NCI-H82 treated with DMSO at 0.1 percent for 48 hours (cell line): ENCODE results near the gene MED12L.

ENCODE experiments used
- DNase-seq: peaks from one replicate; lab custom pipeline; 2025; ENCODE audit not compliant: unreplicated experiment; lab: John Stamatoyannopoulos, UW

MED12L gene

DNA sequence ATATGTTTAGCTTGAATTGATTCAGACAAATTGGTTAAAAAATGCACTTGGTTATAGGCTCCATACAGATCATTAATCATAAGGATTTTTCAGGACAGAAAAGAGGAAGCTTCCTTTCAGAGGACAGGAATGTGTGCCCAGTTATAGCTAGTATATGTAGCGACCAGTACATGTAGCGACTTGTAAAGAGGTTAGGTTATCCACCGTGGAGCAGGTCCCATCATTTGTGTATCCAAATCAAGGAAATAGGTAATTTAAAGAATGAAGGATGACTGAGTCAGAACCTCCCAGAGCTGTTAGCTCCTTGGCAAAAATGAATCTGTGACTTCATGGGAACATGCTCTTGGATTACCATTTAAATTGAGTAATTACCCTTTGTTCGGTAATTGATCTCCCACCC is 314.9 kb downstream of the MED12L start:
- no peak for DNase-seq

DNA sequence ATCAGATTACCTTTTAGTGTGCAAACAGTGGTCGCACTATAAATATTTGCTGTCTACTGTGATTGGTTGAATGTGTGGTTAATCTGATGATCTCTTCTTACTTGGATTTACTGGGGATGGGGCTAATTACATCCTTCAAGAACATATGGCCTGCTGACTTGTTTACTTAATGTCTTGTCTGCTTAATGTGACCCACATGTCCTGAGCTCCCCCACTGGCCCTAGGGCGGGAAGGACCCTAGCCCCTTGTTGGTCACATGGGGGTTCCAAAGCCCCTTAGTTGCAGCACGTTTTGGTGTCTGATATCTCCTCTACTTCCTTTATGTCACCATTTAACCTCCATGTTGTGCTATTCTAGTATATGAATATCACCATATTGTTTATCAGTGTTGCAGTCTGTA is 316.9 kb downstream of the MED12L start:
- DNase-seq = peak; percentile 97

DNA sequence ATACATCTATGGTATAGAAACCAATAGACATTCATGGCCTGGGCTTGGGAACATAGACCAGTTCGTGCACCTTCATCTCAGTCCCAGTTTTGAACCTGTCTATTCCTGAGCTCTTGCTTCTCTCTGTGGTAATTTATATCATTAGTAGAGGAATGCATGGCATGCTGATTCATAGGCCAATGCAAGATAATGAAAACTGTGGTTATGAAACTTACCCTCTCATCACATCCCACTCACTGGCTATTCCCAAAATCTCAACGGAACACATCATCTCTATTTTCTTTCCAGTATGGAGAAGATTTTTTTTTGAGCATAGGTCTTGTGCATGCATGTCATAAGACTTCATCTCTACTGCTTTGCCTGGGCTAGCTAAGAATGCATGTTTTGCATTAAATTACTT is 317.8 kb downstream of the MED12L start:
- DNase-seq = no peak

DNA sequence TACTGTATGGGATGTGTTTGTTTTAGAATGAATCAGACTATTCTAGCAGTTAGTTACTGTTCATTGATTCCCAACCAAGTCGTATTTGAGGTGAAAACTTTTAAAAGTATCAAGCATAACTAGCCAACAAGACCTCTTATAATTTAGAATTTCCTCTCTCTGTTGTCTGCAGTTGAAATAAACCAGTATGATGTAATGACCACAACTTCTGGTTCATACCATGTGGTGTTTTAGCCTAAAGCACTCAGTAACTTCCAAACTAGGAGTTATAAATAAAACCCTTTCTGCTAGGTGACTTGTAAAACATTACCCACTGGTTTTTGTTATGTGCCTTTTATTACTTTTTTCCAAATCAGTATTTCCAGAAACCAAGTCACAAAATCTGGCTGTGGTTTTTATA is 318.9 kb downstream of the MED12L start:
- no peak for DNase-seq

DNA sequence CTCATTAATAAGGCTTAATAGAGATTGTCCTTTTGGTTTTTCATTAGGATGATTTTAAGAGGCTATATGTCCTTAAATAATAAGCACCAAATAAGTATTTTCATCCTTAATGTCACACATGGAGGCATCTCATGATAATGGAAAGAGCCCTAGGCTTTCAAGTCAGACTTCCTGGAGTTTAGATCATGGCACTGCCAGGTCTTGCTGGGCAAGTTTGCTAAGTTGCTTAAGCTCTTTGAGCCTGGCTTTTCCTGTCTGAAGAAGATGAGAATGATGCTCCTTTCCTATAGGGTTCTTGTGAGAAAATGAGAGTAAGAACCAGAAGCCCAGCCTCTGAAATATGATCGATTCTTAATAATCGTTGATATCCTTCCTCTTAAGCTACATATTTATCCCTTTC is 322.5 kb downstream of the MED12L start:
- no peak for DNase-seq

DNA sequence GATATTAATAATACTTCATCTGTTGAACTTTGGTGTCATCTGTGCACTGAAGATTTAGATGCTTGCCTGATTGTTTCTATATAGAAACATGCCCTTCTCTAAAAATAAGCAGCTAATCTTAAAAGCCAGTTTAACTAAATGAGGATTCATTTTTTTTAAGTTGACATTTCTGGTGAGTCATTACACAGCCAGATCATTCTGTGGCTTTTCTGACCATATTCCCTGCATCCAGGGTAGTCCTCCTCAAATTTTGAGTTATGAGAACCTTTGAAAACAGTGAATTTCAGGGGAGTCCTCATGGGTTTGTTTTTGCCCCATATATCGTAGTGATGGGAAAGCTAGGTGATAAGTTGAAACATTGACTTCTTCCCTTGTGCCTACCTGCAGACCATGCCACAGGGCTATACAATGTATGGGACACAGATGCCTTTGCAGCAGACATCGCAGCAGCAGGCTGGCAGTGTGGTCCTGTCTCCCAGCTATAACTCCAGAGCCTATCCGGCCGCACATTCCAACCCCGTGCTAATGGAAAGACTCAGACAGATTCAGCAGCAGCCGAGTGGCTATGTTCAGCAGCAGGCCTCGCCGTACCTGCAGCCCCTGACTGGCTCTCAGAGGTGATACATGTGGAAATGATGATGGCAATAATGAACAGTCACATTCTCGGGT is 325.6 kb downstream of the MED12L start:
- no peak for DNase-seq

DNA sequence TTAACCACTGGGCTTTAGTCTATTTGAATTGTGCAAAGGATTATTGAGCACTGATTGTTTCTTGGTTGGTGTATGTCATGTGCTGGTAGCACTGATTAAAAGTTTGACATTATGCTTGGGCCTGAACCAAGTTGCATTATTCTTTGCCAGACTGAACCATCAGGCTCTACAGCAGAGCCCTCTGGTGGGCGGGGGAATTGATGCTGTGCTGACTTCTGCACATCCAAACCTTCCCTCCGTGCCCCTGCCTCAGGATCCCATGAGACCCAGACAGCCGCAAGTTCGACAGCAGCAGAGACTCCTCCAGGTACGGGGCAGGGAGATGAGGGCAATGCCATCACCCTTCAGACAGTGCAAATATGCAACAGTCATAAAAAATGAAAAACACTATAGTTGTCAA is 327.5 kb downstream of the MED12L start:
- DNase-seq = no peak

DNA sequence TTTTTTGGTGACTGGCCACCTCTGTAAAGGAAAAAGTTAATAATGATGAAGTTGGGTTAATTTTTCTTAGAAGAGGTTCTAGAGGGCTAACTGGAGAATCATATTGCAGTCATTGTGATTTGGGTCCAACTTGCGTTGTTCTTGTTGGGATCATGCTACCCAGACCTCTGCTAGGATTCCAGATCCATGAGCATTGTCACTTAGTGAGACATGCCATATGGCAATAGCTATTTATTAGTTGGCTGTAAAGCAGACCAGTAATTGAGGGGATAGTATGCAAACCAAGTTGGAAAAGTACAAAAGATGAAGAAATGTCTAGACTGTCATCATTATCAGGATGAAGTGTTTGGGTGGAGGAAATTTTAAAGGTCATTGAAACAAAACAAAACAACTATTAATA is 329.8 kb downstream of the MED12L start:
- no peak for DNase-seq

DNA sequence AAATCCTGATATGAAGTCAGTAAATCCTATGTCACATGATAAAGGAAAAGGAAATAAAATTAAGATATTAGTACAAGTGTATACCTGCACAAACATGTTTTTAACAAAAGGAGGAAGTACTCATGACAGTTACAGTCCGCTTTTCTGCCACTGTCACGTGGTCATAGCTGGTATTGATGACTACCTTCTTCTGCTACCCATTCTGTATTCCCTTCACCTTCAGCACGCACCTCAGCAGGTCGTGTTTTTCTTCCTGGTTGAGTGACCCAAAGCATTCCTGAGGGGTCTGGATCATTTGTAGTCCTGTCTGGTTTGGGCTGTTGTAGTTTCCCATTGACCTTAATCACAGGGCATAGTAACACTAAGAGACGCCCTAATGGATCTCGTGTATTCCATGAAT is 334.3 kb downstream of the MED12L start:
- DNase-seq = no peak

DNA sequence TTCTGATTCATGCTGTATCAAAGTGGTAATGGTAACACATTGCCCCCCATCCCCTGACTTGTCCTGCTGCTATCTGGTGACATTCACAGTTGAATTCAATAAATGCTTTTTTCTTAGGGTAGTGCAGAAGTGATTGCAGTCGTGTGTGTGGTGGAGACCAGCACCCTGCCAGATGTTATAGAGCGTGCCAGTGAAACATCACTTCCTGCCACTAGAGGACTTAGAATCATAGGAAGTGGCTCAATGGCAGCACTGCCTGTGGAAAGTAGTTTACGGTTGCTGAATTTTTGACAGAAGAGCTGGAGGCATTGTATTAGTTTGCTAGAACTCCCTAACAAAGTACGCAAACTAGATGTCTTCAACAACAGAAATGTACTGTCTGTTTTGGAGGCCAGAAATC is 336.5 kb downstream of the MED12L start:
- no peak for DNase-seq

DNA sequence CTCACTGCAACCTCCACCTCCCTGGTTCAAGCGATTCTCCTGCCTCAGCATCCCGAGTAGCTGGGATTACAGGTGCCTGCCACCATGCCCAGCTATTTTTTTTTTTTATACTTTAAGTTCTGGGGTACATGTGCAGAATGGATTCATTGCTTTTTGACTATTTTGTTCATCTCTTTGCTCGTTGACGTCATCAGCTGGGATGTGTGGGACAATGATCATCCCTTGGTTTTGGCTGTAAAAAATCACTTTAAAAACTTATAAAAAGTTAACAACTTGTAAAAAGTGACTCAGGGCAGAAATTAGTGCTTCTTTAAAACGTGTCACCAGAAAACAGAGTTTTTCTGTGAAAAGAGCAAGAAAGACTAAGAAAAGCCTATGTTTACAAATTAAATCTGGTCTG is 337.6 kb downstream of the MED12L start:
- DNase-seq = no peak

DNA sequence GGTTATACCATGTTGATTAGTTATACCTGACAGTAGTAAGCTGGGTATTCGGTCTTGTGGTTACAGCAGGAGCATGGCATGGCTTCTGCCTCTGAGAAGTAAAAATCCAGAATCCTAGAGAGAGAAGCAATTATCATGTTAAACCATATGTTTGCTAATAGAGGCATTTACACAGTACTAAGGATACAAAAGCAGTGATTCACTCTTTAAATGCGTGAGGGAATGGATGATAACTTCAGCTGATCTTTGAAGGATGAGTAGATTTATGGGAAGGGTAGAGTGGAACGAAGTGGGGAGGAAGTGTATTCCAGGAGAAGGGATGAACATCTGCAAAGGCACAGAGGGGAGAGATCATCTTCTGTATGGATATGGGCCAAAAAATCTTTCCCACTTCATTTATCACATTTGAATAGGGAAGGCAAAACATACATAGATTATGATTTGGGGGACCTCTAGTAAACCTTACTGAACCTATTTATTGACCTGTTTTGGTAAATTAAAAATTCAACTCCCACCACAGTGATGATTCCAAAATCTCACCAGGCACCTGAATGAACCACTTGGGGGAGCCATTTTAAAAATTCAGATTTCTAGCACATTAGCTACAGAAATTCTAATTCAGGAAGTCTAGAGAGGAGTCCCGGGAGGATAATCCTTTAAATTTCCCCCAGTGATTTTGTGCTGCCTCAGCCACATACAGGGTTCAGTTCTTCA is 340.3 kb downstream of the MED12L start:
- DNase-seq = no peak

DNA sequence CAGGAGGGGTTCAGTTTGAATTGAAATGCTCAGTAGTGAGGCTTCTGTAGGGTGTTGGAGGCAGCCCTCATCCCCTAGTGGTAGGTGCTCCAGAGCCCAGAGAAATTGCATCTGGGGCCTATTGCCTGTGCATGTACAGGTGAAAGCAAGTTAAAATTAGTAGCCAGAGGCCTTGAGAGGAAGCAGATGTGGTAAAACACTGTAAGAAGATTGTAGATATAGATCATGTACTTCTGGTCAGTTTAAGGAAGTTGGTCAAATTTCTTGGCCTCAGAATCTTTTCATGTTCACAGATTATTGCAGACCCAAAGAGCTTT is 340.8 kb downstream of the MED12L start:
- no peak for DNase-seq

DNA sequence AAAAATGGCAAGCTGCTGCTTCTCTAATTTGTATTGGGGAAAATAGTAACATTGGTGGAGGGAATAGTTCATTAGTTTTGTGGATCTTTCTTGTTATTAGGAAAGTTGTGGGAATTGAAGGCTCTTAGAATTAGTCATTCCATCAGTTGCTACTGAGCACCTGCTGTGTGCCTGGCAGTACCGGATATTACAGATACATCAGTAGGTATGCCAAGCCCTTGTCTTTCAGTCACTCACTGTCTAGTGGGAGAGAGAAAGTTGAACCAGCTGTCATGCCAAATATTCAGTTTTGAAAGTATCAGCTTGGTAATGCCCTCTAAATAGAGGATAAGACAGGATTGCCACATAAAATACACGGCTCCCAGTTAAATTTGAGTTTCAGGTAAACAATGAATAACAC is 342.9 kb downstream of the MED12L start:
- no peak for DNase-seq

DNA sequence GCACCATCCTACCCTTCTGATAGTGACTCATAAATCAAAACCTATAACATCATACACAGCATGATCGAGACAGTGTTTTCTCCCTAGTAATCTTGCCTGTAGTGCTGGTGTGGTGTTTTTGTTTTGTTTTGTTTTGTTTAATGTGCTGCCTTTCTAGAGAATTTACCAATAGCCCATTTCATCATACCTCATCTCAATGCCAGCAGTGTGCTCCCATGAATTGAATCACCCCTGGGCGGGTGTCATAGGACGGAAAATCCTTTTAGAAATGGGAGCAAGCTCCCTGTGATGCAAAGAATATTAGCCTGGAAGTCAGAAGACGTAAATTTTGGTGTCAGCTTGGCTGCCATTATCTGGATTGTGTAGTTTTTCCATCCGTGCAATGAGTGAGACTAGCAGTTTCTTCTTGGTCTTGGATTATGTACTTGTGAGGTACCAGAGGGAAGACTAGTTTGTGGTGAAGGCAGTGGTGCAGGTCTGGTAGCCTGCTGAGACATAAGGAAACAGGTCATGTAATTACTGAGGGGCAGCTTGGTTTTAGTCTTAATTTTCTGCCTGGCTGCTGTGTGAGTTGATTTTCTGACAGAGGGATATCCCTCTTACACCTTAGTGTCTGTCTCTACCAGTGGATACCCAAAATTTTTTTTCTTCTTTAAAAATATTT is 345.5 kb downstream of the MED12L start:
- DNase-seq = no peak

DNA sequence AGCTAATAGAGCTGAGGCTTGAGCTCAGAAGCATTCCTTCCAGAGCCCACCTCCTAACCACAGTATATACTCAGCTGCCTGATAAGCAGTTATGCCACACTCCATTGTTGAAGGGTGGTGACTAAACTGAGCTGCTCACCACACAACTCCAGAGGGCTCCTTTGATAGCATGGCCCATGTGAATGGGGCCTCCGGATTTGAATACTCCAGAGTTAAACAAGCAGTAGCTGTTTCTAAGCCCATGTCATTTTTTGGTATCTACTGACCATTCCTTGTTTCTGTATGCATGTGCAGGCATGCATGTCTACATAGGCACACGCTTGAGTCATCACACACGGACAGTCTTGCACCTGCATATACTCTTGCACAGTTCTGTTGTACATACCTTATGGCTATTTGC is 346.5 kb downstream of the MED12L start:
- no peak for DNase-seq

DNA sequence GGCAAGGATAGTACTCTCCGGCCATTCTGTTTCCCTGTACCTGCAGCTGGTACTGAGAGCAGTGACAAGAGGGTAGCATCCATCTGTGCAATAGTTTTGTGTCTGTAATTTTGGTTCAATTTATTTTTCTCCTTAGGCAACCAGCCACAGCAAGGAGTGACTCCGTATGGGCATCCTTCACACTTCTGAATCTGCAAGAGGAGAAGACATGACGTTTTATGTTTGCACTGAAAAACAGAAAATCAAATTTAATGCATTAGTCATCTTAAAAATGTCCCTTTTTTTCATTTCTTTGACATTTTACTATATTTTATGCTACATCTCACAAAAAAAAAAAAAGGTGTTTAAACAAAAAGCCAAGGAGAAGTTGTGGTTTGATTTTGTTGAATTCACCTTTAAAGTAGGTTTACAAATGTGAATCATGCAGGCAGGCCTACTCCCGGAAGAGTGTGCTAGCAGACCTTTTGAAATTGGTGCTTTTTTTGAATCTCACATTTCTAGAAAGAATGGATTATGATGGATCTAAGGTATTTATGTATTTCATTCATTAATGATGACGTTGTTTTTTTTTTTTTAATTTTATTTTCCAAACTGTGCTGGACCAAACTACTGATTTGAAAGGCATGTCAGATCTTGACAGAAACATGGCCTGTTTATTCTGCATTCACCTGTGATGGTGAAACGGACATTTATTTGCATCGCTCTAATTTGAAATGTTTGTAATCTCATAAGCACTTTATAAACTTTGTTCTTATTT is 347.3 kb downstream of the MED12L start:
- no peak for DNase-seq

DNA sequence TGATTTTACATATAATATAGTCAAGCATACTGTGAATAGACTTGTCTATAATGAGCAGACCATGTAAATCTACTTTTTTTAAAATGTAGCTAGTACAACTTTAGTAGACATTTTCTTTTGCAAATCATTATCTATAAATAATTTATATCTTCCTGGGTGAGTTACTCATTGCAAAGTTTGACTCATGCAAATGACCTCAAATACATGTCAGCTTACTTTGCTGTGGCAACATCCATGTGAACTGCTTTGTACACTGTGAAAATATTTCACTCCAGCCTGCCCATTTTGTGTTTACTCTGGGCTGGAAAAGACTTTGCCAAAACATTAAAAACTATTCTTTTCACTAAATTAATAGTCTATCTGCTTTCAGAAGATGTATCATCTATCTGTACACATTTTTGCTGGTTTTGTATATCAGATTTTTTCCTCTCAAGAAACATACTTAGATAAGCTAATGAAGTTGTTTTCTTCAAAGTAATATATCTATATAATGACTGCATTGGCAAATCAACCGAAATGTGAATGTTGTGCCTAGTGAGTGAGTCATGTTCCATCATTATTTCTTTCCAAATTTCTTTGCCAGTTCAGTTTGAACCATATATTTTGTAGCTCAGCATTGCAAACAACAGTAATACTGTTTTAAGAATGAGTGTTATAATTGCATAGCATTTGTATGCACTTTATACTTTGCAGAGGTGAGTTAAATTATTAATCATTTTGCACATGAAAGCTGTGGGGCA is 348.9 kb downstream of the MED12L start:
- DNase-seq = no peak

DNA sequence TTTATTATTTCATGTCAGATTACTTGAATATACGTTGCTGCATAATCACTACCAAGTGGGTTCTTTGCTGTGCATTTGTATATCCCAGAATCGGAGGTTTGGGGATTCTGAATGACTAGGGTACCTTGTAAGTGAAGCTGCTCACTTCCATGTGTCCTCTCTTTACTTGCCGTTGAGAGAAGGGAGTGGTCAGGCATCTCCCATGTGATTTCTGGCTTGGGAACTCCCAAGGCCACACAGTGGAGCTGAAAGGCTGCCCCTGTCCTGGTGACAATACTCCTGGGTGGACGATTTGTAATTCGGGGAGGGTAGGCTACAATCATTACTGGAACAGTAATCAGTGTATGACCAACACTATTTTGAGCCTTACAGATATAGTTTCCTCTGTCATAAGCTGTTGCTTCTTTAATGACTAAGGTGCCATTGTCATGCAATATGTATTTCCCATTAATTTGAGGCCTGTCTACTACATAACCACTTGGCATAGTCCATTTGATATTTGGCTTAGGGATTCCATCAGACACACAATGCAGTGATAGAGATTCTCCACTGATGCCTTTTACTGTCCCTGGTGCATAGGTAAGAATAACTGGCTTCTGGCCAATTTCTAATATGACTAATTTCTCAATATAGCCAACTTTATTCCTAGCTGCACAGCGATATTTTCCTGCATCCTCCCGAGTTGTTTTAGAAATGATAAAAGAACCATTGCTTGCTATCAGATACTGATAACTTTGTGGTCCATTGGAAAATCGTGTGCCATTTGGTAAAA is 351.4 kb downstream of the MED12L start:
- no peak for DNase-seq

DNA sequence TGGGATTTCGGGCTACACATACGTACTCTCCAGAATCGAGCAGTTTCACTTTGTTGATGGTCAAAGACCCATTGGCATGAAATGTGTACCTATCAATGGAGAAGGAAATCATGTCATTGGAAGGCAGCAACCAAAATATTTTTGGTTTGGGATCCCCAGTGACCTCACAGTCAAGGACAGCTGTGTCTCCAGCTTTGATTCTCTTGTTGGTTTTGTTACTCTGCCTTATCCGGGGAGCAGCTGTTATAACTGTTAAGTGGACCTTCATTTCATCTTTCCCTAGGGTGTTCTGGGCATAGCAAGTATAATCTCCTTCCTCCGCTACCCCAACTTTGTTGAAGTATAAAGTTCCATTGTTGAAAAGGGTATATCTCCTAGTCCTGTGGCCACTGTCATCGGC is 352.4 kb downstream of the MED12L start:
- DNase-seq = no peak
